HepG2 (cell line): ENCODE measurements around the gene PKP1. TPM values are rescaled to one million over a fixed set of nuclear protein-coding genes. Genes with fewer than 3 reads are reported as not detected.

Experiments
- ATAC-seq: fragments of 200-7000 bp; cut with Tn5 transposase; 3 replicates; pipeline ENCODE4 v1.9.1; 2020; ENCODE audit warnings: mild to moderate bottlenecking, moderate library complexity
- BruUV-seq: library from RNA; stranded (reverse); fragments of 400-500 nt; replicated peaks from 2 replicates; lab custom pipeline; 2021; lab: Mats Ljungman, UMichigan
- CTCF ChIA-PET: fragments of 300-600 bp; formaldehyde crosslinking; extraction: SDS; loops from one replicate; lab custom pipeline; 2021; ENCODE audit warnings: low total read pairs, inconsistent platforms, low intra/inter-chr PET ratio; lab: Yijun Ruan, JAX
- POLR2A ChIA-PET: fragments of 350-600 bp; sonication (Branson Sonifier 250); formaldehyde crosslinking; loops from one replicate; lab custom pipeline; 2020; ENCODE audit warnings: antibody characterized with exemption, inconsistent platforms; lab: Yijun Ruan, JAX
- DNase-seq: peaks from one replicate; pipeline ENCODE4 v3.0.0-alpha.2; 2015; ENCODE audit warnings: low spot score
- FAIRE-seq: peaks from 3 replicates; lab custom pipeline; 2011; peaks lifted over from hg19 to GRCh38; lab: Jason Lieb, UNC
- H2AFZ ChIP-seq: one replicate; pipeline ENCODE4 v1.6.1; 2011; ENCODE audit warnings: low read length, inconsistent platforms
- H3K27ac ChIP-seq: fragments of 300-600 bp; 3 replicates; pipeline ENCODE4 v1.8.0; 2011; ENCODE audit warnings: mixed run types, mild to moderate bottlenecking, mixed read lengths, low read length, inconsistent platforms; ENCODE audit not compliant: insufficient read depth; ENCODE audit errors: extremely low read length
- H3K27me3 ChIP-seq, 2 experiments: fragments of 200-600 bp in 1 of 2; 2 replicates in 1 of 2; 3 replicates in 1 of 2; pipeline versions ENCODE4 v1.6.0 to v1.8.0; 2011; ENCODE audit warnings: low read length in 2 of 2, mild to moderate bottlenecking in 2 of 2, moderate library complexity in 2 of 2, inconsistent platforms in 1 of 2; ENCODE audit not compliant: insufficient read depth in 2 of 2, control insufficient read depth in 1 of 2
- H3K36me3 ChIP-seq, 2 experiments: fragments of 200-600 bp in 1 of 2; replicated peaks in 1 of 2; 2 replicates in 1 of 2; 3 replicates in 1 of 2; pipeline versions ENCODE4 v1.5.1 to v1.8.0; 2011; ENCODE audit warnings: low read length in 2 of 2, inconsistent platforms in 1 of 2; ENCODE audit not compliant: insufficient read depth in 2 of 2, control insufficient read depth in 1 of 2
- H3K4me1 ChIP-seq: 2 replicates; pipeline ENCODE4 v1.5.1; 2012; ENCODE audit warnings: low read length, inconsistent platforms; ENCODE audit not compliant: insufficient read depth
- H3K4me2 ChIP-seq: 2 replicates; pipeline ENCODE4 v1.6.0; 2011; ENCODE audit warnings: low read depth, low read length, inconsistent platforms
- H3K4me3 ChIP-seq, 3 experiments: fragments of 200-600 bp in 1 of 3; sonication (generic), shearing (Covaris generic) in 1 of 3; replicated peaks in 1 of 3; 2 replicates each; pipeline ENCODE4 v1.5.1; 2011 to 2016; ENCODE audit warnings: low read length in 3 of 3, inconsistent platforms in 2 of 3, low read depth in 2 of 3, mild to moderate bottlenecking in 2 of 3, control low read depth in 1 of 3, mixed read lengths in 1 of 3; ENCODE audit not compliant: insufficient read depth in 1 of 3
- H3K79me2 ChIP-seq: one replicate; pipeline ENCODE4 v1.6.1; 2011; ENCODE audit warnings: low read length, inconsistent platforms; ENCODE audit not compliant: insufficient read depth
- H3K9ac ChIP-seq: 2 replicates; pipeline ENCODE4 v1.6.0; 2011; ENCODE audit warnings: mild to moderate bottlenecking, low read depth, low read length, inconsistent platforms; ENCODE audit not compliant: insufficient read depth
- H3K9me3 ChIP-seq: 2 replicates; pipeline ENCODE4 v1.5.1; 2012; ENCODE audit warnings: mild to moderate bottlenecking, low read length
- H4K20me1 ChIP-seq: 2 replicates; pipeline ENCODE4 v1.6.0; 2011; ENCODE audit warnings: inconsistent platforms, mild to moderate bottlenecking, low read length, moderate library complexity; ENCODE audit not compliant: insufficient read depth
- ARHGAP35 ChIP-seq: sonication (generic); formaldehyde crosslinking; IDR thresholded peaks from 2 replicates; pipeline ENCODE4 v1.9.0; 2022; ENCODE audit warnings: mild to moderate bottlenecking, inconsistent platforms, moderate library complexity, missing genetic modification reagents, borderline replicate concordance
- ATF1 ChIP-seq: IDR thresholded peaks from 2 replicates; pipeline ENCODE4 v1.6.1; 2016; ENCODE audit warnings: mild to moderate bottlenecking, control low read depth
- EP300 ChIP-seq, 3 experiments: sonication (generic) in 1 of 3; formaldehyde crosslinking in 1 of 3; IDR thresholded peaks; 2 replicates each; pipeline versions ENCODE4 v1.5.1 to v1.6.1; 2011 to 2020; ENCODE audit warnings: low read depth in 2 of 3, low read length in 2 of 3, borderline replicate concordance in 1 of 3, improper control_type of control experiment in 1 of 3, mild to moderate bottlenecking in 1 of 3, missing genetic modification reagents in 1 of 3, moderate library complexity in 1 of 3
- HNF4A ChIP-seq: sonication (generic); formaldehyde crosslinking; IDR thresholded peaks from 2 replicates; pipeline ENCODE4 v1.4.0; 2020; ENCODE audit warnings: missing genetic modification reagents
- SP140L ChIP-seq: sonication (generic); formaldehyde crosslinking; IDR thresholded peaks from 2 replicates; pipeline ENCODE4 v1.4.0; 2020; ENCODE audit warnings: missing genetic modification reagents, borderline replicate concordance
- ZBTB7B ChIP-seq: sonication (generic); formaldehyde crosslinking; IDR thresholded peaks from 2 replicates; pipeline ENCODE4 v1.4.0; 2020; ENCODE audit warnings: missing genetic modification reagents
- ZNF382 ChIP-seq: sonication (generic); formaldehyde crosslinking; IDR thresholded peaks from 2 replicates; pipeline ENCODE4 v1.5.0; 2020; ENCODE audit warnings: missing genetic modification reagents, mild to moderate bottlenecking, borderline replicate concordance
- ZNF629 ChIP-seq: sonication (generic); formaldehyde crosslinking; conservative IDR thresholded peaks from 2 replicates; pipeline ENCODE4 v1.5.0; 2020; ENCODE audit warnings: missing genetic modification reagents
- ZNF776 ChIP-seq: sonication (generic); formaldehyde crosslinking; IDR thresholded peaks from 2 replicates; pipeline ENCODE4 v1.4.0; 2020; ENCODE audit warnings: mild to moderate bottlenecking, missing genetic modification reagents
- ZUFSP ChIP-seq: sonication (generic); formaldehyde crosslinking; IDR thresholded peaks from 2 replicates; pipeline ENCODE4 v1.9.0; 2021; ENCODE audit warnings: missing genetic modification reagents, mild to moderate bottlenecking, borderline replicate concordance
- WGBS: methylation state at CpG from one replicate; pipeline ENCODE4 v1.1.6; 2017; ENCODE audit warnings: low lambda C conversion rate; 5-methylcytosine and 5-hydroxymethylcytosine counted together
- in situ Hi-C: cut with HindIII; loops from 2 replicates; pipeline ENCODE4 v1.10.0; 2017; ENCODE audit warnings: low pct_unique_long_range_greater_than_20kb; ENCODE audit not compliant: extremely low pct_ligation_motif_present
- intact Hi-C: fragments of 100-400 bp; cut with micrococcal nuclease; formaldehyde crosslinking; loops from one replicate; pipeline ENCODE4 v1.10.0; 2022; ENCODE audit not compliant: unreplicated experiment
- polyA plus RNA-seq, 8 experiments: library from polyadenylated mRNA; depleted of rRNA in 3 of 8; stranded (reverse) in 7 of 8; unstranded in 1 of 8; fragments of >200 nt; fragmentation: Illumina TruSeq in 4 of 8; extraction: Trizol in 4 of 8; gene quantifications; 2 replicates each; pipeline versions ENCODE4 v1.2.1 to v1.2.3, GENCODE V29; 2011 to 2016; ENCODE audit warnings: low read depth in 4 of 8, missing spikeins in 1 of 8, mixed read lengths in 1 of 8; ENCODE audit not compliant: insufficient read depth in 1 of 8
- total RNA-seq, 5 experiments: library from RNA; depleted of rRNA; stranded (reverse); fragments of >200 nt; fragmentation: Illumina TruSeq; extraction: Trizol; gene quantifications; 2 replicates each; pipeline ENCODE4 v1.2.3, GENCODE V29; 2016; ENCODE audit warnings: low read depth in 1 of 5

Gene PKP1
- total and polyA plus RNA-seq, 2 of the 13 experiments (the other 11 are each of a cell fraction or from before 2014, with no cell fraction given): not detected

GRCh38 chr1:201298396-201299381 is 15.4 kb downstream of the PKP1 start (continued):
- TF ChIP-seq SP140L: no peak
- TF ChIP-seq ZNF776 (CRISPR knock-in tag): no peak
- TF ChIP-seq ZNF382 (CRISPR knock-in tag): no peak
- no peak for TF ChIP-seq ATF1
- no peak for TF ChIP-seq ARHGAP35 (CRISPR knock-in tag)
- TF ChIP-seq ZNF629 (CRISPR knock-in tag): 0 out of 2 replicates have a peak, but pooled peaks have one; percentile 18
- TF ChIP-seq HNF4A (CRISPR knock-in tag): peak; percentile 11; the same call in 1 of the 2 replicates

GRCh38 chr1:201299968-201300367 is 16.7 kb downstream of the PKP1 start:
- no TSS peak for BruUV-seq
- POLR2A ChIA-PET: no interaction called here
- no peak overlapping the region for H3K9ac ChIP-seq
- peaks cover 8% of the 10 kb centered on the region for H3K4me1 ChIP-seq
- H4K20me1 ChIP-seq: no peaks in the 10 kb centered on the region
- H3K36me3 ChIP-seq: no peaks in the 10 kb centered on the region
- FAIRE-seq: no peak
- TF ChIP-seq EP300 (IDR thresholded peaks at IDR 0.05; ENCODE audit: low read depth in 2 of 2, low read length in 2 of 2) (no peak), EP300 (CRISPR knock-in tag; IDR thresholded peaks at IDR 0.05; ENCODE audit: borderline replicate concordance) (no peak), ZBTB7B (CRISPR knock-in tag) (no peak), ZUFSP (CRISPR knock-in tag) (no peak)
- peaks cover 3 to 32% of the 10 kb centered on the region in 2 experiments; a peak in 3 of 5 replicates for H3K27me3 ChIP-seq
- H3K79me2 ChIP-seq: no peaks in the 10 kb centered on the region
- 55% methylated on average over 6 of the region's 6 CpGs for WGBS
- in situ Hi-C loops (no loop called here), intact Hi-C loops (no loop called here)
- H3K4me3 ChIP-seq: no peak overlapping the region
- DNase-seq: no peak
- no peak overlapping the region for H3K4me2 ChIP-seq
- CTCF ChIA-PET: no interaction called here
- no peaks in the 10 kb centered on the region for H3K9me3 ChIP-seq
- no peak overlapping the region for H2AFZ ChIP-seq
- no peak for ATAC-seq
- no peak overlapping the region for H3K27ac ChIP-seq
